Right atrium auricular region (tissue), 2 donors: ENCODE measurements around the gene PRDM16. TPM values are rescaled to one million over a fixed set of nuclear protein-coding genes. Genes with fewer than 3 reads are reported as not detected.
A peak's percentile ranks its signal among the peaks of the same experiment; 100 is the strongest.

Source experiments
- DNase-seq: peaks from one replicate; pipeline ENCODE4 v3.0.0-alpha.2; 2019; ENCODE audit warnings: low spot score
- H3K27ac ChIP-seq, 2 donors: fragments of 200-600 bp; sonication (generic); 1 replicate in 1 of 2; 2 replicates in 1 of 2; pipeline ENCODE4 v1.5.1; 2016 to 2019
- H3K27me3 ChIP-seq, 2 donors: fragments of 200-600 bp; sonication (generic); one replicate each; pipeline versions ENCODE4 v1.5.1 to v1.6.0; 2017 to 2019
- H3K36me3 ChIP-seq: fragments of 200-600 bp; sonication (generic); one replicate; pipeline ENCODE4 v1.5.1; 2016
- H3K4me1 ChIP-seq, 2 donors: fragments of 200-600 bp; sonication (generic); one replicate each; pipeline versions ENCODE4 v1.5.1 to v1.6.0; 2017 to 2019
- H3K4me3 ChIP-seq, 2 donors: fragments of 200-600 bp; sonication (generic); 1 replicate in 1 of 2; 2 replicates in 1 of 2; pipeline ENCODE4 v1.5.1; 2017 to 2019; ENCODE audit warnings: mild to moderate bottlenecking in 1 of 2, moderate library complexity in 1 of 2
- H3K9me3 ChIP-seq, 2 donors: fragments of 200-600 bp; sonication (generic); one replicate each; pipeline ENCODE4 v1.5.1; 2019
- CTCF ChIP-seq, 2 donors: fragments of 200-600 bp; sonication (generic); IDR thresholded peaks; one replicate each; pipeline ENCODE4 v1.5.1; 2019; ENCODE audit warnings: antibody characterized with exemption in 2 of 2
- total RNA-seq, 2 donors: library from RNA; depleted of rRNA; stranded (reverse); fragments of >200 nt; gene quantifications; one replicate each; pipeline ENCODE4 v1.1.0, GENCODE V29; 2016

Gene PRDM16
- total RNA-seq, 2 donors from 2014 or later = 0.22 to 3.3 TPM

GRCh38 chr1:3190256-3191041 lies 121.4 kb downstream of the PRDM16 start:
- Histone ChIP-seq H3K36me3 (no peaks in the 10 kb centered on the region), H3K9me3 (no peaks in the 10 kb centered on the region), H3K4me3 (no peak overlapping the region), H3K27me3 (no peaks in the 10 kb centered on the region), H3K27ac (no peak overlapping the region), H3K4me1 (peaks cover 0 to 15% of the 10 kb centered on the region in 2 donors)
- no peak for TF ChIP-seq CTCF (IDR thresholded peaks at IDR 0.05)
- no peak for DNase-seq

GRCh38 chr1:3192361-3192760 lies 123.4 kb downstream of the PRDM16 start:
- no peak for TF ChIP-seq CTCF (IDR thresholded peaks at IDR 0.05)
- Histone ChIP-seq H3K9me3 (no peaks in the 10 kb centered on the region), H3K4me3 (no peak overlapping the region), H3K4me1 (peaks cover 0 to 20% of the 10 kb centered on the region in 2 donors), H3K36me3 (no peaks in the 10 kb centered on the region), H3K27me3 (no peaks in the 10 kb centered on the region), H3K27ac (no peak overlapping the region)
- DNase-seq = no peak

GRCh38 chr1:3192825-3193224 lies 123.8 kb downstream of the PRDM16 start:
- no peak for TF ChIP-seq CTCF (IDR thresholded peaks at IDR 0.05)
- no peak overlapping the region for H3K27ac ChIP-seq
- H3K36me3 ChIP-seq = no peaks in the 10 kb centered on the region
- DNase-seq = no peak
- H3K27me3 ChIP-seq = no peaks in the 10 kb centered on the region
- no peaks in the 10 kb centered on the region for H3K9me3 ChIP-seq
- H3K4me1 ChIP-seq = peaks cover 0 to 20% of the 10 kb centered on the region in 2 donors
- no peak overlapping the region for H3K4me3 ChIP-seq

GRCh38 chr1:3193811-3194210 lies 124.8 kb downstream of the PRDM16 start:
- H3K27ac ChIP-seq = peak overlapping the region; percentile 11 to 58
- no peak for TF ChIP-seq CTCF (IDR thresholded peaks at IDR 0.05)
- no peaks in the 10 kb centered on the region for H3K27me3 ChIP-seq
- H3K36me3 ChIP-seq = no peaks in the 10 kb centered on the region
- no peaks in the 10 kb centered on the region for H3K9me3 ChIP-seq
- no peak for DNase-seq
- peaks cover 0 to 20% of the 10 kb centered on the region in 2 donors for H3K4me1 ChIP-seq
- no peak overlapping the region for H3K4me3 ChIP-seq

- no peak for DNase-seq
- H3K27ac ChIP-seq = peak overlapping the region; percentile 1 to 58
- no peaks in the 10 kb centered on the region for H3K9me3 ChIP-seq
- TF ChIP-seq CTCF (IDR thresholded peaks at IDR 0.05) = no peak
- H3K36me3 ChIP-seq = no peaks in the 10 kb centered on the region
- no peaks in the 10 kb centered on the region for H3K27me3 ChIP-seq
- no peak overlapping the region for H3K4me3 ChIP-seq
- peaks cover 0 to 20% of the 10 kb centered on the region in 2 donors for H3K4me1 ChIP-seq
Measured at GRCh38 chr1:3194760-3195479, 125.9 kb downstream of the PRDM16 start.
